Effector memory CD4-positive, alpha-beta T cell (primary cell): ENCODE results near the gene RNF43.

Experiments used
- DNase-seq, 3 donors: peaks; one replicate each; pipeline ENCODE4 v3.0.0-alpha.2; 2020
- H3K27ac ChIP-seq: 2 replicates; pipeline ENCODE4 v1.7.0; 2013; ENCODE audit warnings: mild to moderate bottlenecking, low read length, moderate library complexity; ENCODE audit not compliant: insufficient read depth, poor library complexity, severe bottlenecking
- H3K27me3 ChIP-seq: replicated peaks from 2 replicates; pipeline ENCODE4 v1.7.0; 2013; ENCODE audit warnings: mild to moderate bottlenecking, low read length; ENCODE audit not compliant: insufficient read depth, control insufficient read depth, poor library complexity, severe bottlenecking
- H3K36me3 ChIP-seq: 2 replicates; pipeline ENCODE4 v1.7.0; 2013; ENCODE audit warnings: mild to moderate bottlenecking, low read length, moderate library complexity; ENCODE audit not compliant: control insufficient read depth, insufficient read depth
- H3K4me1 ChIP-seq: 2 replicates; pipeline ENCODE4 v1.7.0; 2013; ENCODE audit warnings: low read length, mild to moderate bottlenecking; ENCODE audit not compliant: control insufficient read depth, insufficient read depth, poor library complexity, severe bottlenecking
- H3K4me3 ChIP-seq: 2 replicates; pipeline ENCODE4 v1.7.0; 2013; ENCODE audit warnings: low read length, low read depth, mild to moderate bottlenecking; ENCODE audit not compliant: insufficient read depth, poor library complexity, severe bottlenecking
- H3K9me3 ChIP-seq: 2 replicates; pipeline ENCODE4 v1.7.0; 2013; ENCODE audit warnings: mild to moderate bottlenecking, low read length, moderate library complexity; ENCODE audit not compliant: control insufficient read depth
- total RNA-seq, 3 donors: gene quantifications; one replicate each; lab custom pipeline; 2026; lab: John Stamatoyannopoulos, UW

The RNF43 gene
- total RNA-seq: 0.17 to 0.77 (median 0.52) reads per million in 3 donors

DNA sequence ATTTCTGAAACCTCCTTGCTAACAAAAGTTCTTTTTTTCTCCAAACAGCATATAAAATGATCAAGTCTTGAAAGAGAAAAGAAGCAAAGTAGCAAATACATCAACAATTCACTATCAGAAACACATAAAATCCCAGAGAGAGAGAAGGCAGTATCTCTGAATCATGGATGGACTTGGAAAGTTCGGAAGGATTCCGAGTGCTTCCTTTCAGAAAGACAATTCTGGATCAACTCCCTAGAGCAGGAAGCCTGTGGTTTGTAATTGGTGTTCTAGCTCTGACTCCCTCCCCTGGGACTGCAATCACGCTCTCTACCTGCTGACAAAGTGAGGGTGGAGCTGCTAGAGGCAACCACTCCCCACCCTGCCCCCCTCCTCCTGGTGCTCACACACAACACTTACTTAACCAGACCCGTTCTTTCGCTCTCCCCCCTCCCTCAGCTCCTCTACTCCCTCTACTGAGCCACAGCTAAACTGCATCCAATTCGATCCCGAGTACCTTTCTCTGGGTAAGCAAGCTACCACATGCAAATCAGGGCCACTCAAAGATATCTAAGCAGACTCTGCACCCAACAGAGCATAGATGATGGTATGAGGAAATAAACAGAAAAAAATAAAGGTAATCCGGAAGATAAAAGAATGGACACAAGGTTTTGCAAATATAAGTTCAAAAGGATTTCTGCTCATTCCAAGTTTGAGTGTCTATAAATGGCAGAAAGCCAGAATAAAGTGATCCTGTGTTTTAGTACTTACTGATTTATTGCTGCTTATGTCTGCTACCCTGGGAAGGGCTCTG, at the start of gene RNF43:
Gene RNF43 (minus strand): TSS at position 235 of the 793 bp plus-strand sequence. CDS start 1,957 bp downstream, outside the sequence.
- Histone ChIP-seq H3K36me3 (no peaks in the 10 kb centered on the region), H3K9me3 (no peaks in the 10 kb centered on the region), H3K27ac (no peak within 1 kb of the TSS), H3K4me3 (no peak within 1 kb of the TSS), H3K27me3 (no peaks in the 10 kb centered on the region), H3K4me1 (no peaks in the 10 kb centered on the region)
- peak; percentile 66 to 77 (median 76) for DNase-seq

DNA sequence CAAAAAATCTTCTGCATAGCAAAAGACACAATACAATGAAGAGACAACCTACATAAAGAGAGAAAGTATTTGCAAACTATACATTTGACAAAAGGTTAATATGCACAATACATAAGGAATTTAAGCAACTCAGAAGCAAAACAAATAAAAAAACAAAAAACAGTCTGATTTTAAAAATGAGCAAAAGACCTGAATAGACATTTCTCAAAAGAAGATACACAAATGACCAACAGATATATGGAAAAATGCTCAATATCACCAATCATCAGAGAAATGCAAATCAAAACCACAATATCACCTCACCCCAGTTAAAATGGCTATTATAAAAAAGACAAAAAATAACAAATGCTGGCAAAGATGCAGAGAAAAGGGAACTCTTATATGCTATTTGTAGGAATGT, 38.2 kb upstream of the RNF43 start:
- no peak overlapping the region for H3K27ac ChIP-seq
- no peaks in the 10 kb centered on the region for H3K36me3 ChIP-seq
- H3K9me3 ChIP-seq: no peaks in the 10 kb centered on the region
- no peaks in the 10 kb centered on the region for H3K27me3 ChIP-seq
- no peak for DNase-seq
- H3K4me1 ChIP-seq: no peaks in the 10 kb centered on the region
- no peak overlapping the region for H3K4me3 ChIP-seq

DNA sequence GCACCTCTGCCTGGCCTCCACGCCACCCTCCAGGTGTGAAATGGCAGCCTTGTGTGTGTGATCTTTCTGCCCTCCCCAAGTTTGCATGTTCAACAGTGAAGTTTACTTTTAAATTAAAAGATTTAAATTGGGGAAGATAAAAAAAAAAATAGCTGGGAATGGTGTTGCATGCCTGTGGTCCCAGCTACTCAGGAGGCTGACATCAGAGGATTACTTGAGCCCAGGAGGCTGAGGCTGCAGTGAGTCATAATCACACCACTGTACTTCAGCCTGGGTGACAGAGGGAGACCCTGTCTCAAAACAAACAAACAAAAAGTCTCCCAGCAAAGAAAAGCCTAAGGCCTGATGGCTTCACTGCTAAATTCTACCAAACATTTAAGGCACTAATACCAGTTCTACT, 35.4 kb upstream of the RNF43 start:
- no peaks in the 10 kb centered on the region for H3K27me3 ChIP-seq
- no peak overlapping the region for H3K27ac ChIP-seq
- no peaks in the 10 kb centered on the region for H3K9me3 ChIP-seq
- no peak overlapping the region for H3K4me3 ChIP-seq
- H3K4me1 ChIP-seq: no peaks in the 10 kb centered on the region
- no peaks in the 10 kb centered on the region for H3K36me3 ChIP-seq
- no peak for DNase-seq

DNA sequence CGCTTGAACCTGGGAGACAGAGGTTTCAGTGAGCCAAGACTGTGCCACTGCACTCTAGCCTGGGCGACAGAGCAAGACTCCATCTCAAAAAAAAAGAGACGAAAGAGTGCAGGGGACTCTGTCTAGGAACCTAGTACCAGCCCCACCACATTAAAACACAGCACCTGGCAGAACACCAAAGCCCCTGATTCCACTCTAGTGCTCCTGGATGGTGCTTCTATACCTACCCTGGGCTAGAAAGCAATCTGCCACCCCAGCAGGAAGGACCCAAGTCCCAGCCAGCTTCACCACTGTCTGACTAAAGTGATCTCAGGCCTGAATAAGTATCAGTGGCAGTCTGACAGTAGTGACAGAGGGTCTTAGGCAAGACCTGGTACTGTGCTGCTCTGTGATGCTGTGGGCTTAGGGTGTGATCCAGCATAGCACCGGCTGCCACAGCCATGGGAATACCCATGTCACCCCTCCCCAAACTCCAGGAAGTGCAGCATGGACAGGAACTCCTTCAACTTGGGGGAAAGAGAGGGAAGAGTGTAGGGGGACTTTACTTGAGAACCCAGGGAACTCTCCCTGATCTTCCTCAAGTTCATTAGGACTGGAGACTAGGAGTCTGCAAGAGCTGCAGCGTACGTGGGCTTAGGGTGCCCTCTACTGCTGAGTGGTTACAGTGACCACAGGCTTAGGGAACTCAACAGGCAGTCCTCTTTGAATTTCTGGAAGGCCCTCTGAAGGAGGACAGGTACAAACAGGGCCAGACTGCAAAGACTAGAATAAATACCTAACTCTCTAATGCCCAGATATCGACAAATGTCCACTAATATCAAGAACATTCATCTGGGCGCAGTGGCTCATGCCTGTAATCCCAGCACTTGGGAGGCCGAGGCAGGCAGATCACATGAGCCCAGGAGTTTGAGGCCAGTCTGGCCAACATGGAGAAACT, 30.0 kb upstream of the RNF43 start:
- H3K4me3 ChIP-seq: no peak overlapping the region
- no peaks in the 10 kb centered on the region for H3K4me1 ChIP-seq
- peak; percentile 20 to 36 (median 30) for DNase-seq
- no peaks in the 10 kb centered on the region for H3K27me3 ChIP-seq
- H3K27ac ChIP-seq: no peak overlapping the region
- H3K36me3 ChIP-seq: no peaks in the 10 kb centered on the region
- H3K9me3 ChIP-seq: no peaks in the 10 kb centered on the region

DNA sequence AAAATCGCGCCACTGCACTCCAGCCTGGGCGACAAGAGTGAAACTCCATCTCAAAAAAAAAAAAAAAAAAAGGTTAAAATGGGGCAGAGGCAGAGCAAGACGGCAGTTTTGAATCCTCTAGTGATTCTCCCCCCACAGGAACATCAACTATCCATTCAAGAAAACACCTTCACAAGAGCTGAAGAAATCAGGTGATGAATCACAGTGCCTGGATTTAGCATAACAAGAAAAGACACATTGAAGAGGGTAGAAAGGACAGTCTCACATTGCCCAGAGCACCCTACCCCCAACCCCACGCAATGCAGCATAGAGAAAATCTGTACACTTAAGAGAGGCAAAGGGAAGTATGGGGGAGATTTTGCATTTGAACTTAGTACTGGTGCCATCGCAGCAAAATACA, 28.8 kb upstream of the RNF43 start:
- Histone ChIP-seq H3K27ac (no peak overlapping the region), H3K4me3 (no peak overlapping the region)

DNA sequence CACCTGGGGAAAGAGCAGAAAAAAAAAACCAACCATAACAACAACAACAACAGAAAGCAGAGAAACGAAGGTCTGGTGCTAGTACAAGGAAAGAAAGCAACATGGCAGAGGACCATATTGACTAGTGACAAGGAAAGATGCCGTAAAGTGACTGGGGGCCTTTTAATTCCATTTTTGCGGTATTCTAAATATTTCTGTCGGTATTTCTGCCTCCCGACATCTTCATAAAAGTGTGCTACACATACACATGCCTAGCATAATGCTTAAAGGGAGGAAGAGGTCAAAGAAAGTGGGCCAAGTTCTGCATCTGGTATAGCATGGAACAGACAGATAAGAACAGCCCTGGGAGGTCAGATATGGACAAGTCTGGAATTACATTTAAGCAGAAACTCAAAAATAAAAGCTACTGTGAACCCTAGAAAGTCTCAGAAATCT, 19.5 kb upstream of the RNF43 start:
- Histone ChIP-seq H3K4me3 (no peak overlapping the region), H3K9me3 (no peaks in the 10 kb centered on the region), H3K36me3 (no peaks in the 10 kb centered on the region), H3K27ac (no peak overlapping the region), H3K4me1 (no peaks in the 10 kb centered on the region), H3K27me3 (no peaks in the 10 kb centered on the region)
- DNase-seq: no peak

More for the DNA sequence above, 28.8 kb upstream of the RNF43 start:
- no peaks in the 10 kb centered on the region for H3K4me1 ChIP-seq
- DNase-seq: no peak
- H3K9me3 ChIP-seq: no peaks in the 10 kb centered on the region
- H3K27me3 ChIP-seq: no peaks in the 10 kb centered on the region
- H3K36me3 ChIP-seq: no peaks in the 10 kb centered on the region

DNA sequence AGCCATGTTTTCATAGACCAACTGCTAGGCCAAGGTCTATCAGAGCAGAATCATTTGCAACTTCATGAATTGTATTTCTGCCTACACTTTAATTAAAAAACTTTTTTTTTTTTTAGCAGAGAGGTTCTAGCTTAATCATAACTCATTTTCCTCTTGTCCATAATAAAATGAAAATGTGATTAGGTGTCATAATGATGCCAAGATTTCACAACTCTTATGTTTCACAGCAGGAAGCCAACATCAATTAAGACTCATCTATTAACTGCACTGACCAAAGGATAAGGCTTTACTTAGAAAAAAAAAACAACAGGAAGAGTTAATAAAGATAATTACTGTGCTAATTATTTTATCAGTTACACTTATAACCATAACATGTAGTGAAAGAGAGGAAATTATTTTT, 18.9 kb upstream of the RNF43 start:
- H3K4me1 ChIP-seq: no peaks in the 10 kb centered on the region
- no peaks in the 10 kb centered on the region for H3K27me3 ChIP-seq
- no peak overlapping the region for H3K4me3 ChIP-seq
- no peak for DNase-seq
- no peaks in the 10 kb centered on the region for H3K9me3 ChIP-seq
- no peak overlapping the region for H3K27ac ChIP-seq
- no peaks in the 10 kb centered on the region for H3K36me3 ChIP-seq

DNA sequence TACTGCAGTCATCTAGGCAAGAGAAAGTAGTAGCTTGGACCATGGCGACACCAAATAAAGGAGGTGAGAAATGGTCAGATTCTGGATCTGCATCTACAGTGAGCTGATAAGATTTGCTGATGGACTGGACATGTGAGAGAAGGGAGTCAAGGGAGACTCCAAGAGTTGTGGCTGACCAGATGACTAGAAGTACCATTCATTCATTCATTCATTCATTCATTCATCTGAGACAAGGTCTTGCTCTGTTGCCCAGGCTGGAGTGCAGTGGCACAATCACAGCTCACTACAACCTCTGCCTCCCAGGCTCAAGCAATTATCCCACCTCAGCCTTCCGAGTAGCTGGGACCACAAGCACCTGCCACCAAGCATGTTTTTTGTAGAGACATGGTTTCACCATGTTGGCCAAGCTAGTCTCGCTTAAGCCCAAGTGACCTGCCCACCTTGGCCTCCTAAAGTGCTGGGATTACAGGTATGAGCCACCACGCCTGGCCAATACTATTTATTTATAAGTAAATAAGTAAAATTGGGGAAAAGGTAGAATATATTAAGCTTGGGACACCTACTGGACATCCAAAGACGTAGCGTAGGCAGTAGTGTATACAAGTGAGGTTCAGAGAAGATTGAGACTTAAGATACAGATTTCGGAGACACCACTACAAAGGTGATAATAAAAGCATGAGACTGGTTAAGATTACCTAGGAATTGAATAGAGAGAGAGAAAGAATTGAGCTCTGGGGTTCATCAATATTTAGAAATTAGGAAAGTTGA, 15.7 kb upstream of the RNF43 start:
- Histone ChIP-seq H3K27me3 (no peaks in the 10 kb centered on the region), H3K4me3 (no peak overlapping the region)
- no peak for DNase-seq

DNA sequence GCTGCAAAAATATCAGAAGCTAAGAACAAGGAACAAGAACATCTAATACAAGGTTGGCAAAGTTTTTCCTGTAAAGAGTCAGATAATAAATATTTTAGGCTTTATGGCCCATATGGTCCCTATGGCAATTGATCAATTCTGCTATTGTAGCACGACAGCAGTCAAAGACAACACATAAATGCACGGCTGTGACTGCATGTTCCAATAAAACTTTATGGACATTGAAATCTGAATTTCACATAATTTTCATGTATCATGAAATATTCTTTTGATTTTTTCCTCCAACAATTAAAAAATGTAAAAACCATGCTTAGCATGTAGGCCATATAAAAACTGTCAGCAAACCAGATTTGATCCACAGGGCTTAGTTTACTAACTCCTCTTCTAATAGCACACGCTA, 10.5 kb upstream of the RNF43 start:
- Histone ChIP-seq H3K4me3 (no peak overlapping the region), H3K4me1 (no peaks in the 10 kb centered on the region), H3K36me3 (no peaks in the 10 kb centered on the region), H3K27me3 (no peaks in the 10 kb centered on the region), H3K27ac (no peak overlapping the region), H3K9me3 (no peaks in the 10 kb centered on the region)
- DNase-seq: no peak

More for the DNA sequence above, 15.7 kb upstream of the RNF43 start:
- Histone ChIP-seq H3K4me1 (no peaks in the 10 kb centered on the region), H3K9me3 (no peaks in the 10 kb centered on the region), H3K36me3 (no peaks in the 10 kb centered on the region), H3K27ac (no peak overlapping the region)
